Muscle of back (tissue), 11 donors: ENCODE measurements around the gene TRAP1. TPM values are rescaled to one million over a fixed set of nuclear protein-coding genes. Genes with fewer than 3 reads are reported as not detected.
"Not testable (repeated sequence)": the region's sequence is repeated elsewhere in the genome, so short reads cannot be mapped to it uniquely, and the experiment has no call there.

Source experiments
- DNase-seq, 3 donors: peaks; one replicate each; pipeline versions ENCODE4 v3.0.0 to v3.0.0-alpha.2; 2013
- polyA plus RNA-seq, 10 donors: library from polyadenylated mRNA; unstranded; fragments of 120-200 nt; gene quantifications; one replicate each; pipeline ENCODE4 v1.2.1, GENCODE V29; 2013; ENCODE audit not compliant: insufficient read length in 10 of 10

TRAP1 gene
- polyA plus RNA-seq, 10 donors, result 75.4 to 115 (median 96.5) TPM

GRCh38 chr16:3715430-3715829 is 1.9 kb downstream of the TRAP1 start:
- DNase-seq, result no peak

DNA sequence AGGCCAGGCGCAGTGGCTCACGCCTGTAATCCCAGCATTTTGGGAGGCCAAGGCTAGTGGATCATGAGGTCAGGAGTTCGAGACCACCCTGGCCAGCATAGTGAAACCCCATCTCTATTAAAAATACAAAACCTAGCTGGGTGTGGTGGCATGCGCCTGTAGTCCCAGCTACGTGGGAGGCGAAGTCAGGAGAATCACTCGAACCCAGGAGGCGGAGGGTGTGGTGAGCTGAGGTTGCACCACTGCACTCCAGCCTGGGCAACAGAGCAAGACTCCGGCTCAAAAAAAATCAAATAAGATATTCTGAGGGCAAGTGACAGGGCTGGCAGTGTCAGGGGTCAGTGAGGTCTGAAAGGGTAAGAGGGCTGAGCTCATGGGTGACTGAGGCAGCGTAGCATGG is 2.9 kb downstream of the TRAP1 start:
- DNase-seq, result not testable (repeated sequence)

- DNase-seq, result no peak
Measured at GRCh38 chr16:3713587-3714242, 3.6 kb downstream of the TRAP1 start.

DNA sequence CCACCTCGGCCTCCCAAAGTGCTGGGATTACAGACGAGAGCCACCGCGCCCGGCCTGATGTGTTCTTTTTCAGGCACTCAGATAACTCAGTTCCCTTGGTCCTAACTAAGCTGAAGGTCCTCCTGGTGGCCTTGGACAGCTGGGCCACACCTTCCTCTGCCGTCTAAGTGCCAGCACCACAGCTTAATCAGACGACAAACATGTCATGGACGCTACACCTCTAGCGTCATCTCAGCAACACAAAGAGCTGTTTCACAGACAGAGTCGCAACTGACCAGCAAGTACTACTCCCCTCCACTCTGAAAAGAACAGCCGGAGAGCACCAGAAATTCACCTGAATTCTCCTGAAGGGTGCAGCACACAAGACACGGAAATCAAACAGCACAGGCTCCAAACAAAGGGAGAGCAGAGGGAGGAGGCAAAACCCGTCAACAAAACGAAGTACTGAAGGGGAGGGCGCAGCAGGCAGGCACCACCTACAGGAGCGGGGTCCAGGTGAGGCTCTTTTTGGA is 4.4 kb downstream of the TRAP1 start:
- DNase-seq, result no peak

GRCh38 chr16:3706253-3707012 is 10.9 kb downstream of the TRAP1 start:
- no peak for DNase-seq

GRCh38 chr16:3702082-3702481 is 15.2 kb downstream of the TRAP1 start:
- DNase-seq, result no peak

DNA sequence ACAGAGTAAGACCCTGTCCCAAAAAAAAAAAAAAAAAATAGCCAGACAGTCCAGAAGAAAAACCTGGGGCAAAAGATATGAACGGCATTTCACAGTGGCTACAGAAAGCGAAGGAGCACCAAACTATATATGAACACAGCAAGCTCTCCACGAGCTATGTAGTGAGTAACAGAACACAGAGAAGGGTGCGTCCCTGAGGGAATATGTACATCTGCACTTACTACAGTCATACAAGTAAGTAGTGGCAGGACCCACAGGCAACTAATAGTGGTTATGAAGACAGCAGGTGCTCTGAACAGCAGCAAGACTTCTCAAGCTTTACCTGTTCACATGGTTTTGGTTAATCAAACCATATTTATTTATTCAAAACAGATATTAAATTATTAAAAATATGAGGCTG is 15.8 kb downstream of the TRAP1 start:
- DNase-seq, result no peak

- peak in 2 of 3 donors; percentile 42 to 80 for DNase-seq
Measured at GRCh38 chr16:3698941-3699340, 18.4 kb downstream of the TRAP1 start.

DNA sequence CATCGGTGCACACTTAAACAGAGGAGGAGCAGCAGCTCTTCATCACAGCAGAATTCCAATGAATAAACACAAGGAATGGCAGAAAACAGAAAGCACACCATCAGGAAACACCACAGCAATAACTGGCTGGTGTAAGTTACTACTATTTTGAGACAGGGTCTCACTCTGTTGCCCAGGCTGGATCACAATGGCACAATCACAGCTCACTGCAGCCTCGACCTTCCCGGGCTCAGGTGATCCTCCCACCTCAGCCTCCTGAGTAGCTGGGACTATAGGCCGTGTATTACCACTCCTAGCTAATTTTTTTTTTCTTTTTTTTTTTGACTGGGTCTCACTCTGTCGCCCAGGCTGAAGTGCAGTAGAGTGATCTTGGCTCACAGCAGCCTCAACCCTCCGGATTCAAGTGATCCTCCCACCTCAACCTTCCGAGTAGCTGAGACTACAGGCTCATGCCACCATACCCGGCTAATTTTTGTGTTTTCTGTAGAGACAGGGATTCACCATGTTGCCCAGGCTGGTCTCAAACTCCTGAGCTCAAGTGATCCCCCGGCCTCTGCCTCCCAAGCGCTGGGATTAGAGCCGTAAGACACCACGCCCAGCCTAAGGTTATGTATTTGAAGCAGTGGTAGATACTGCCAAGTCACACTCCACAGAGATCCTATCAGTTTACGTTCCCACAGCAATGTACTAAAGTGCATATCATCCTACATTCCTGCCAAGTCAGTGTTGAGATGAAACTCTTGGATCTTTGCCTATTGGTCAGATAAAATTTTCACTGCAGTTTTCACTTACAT is 20.7 kb downstream of the TRAP1 start:
- peak; percentile 63 to 78 (median 74) for DNase-seq

- no peak for DNase-seq
Measured at GRCh38 chr16:3695610-3696369, 21.5 kb downstream of the TRAP1 start.

DNA sequence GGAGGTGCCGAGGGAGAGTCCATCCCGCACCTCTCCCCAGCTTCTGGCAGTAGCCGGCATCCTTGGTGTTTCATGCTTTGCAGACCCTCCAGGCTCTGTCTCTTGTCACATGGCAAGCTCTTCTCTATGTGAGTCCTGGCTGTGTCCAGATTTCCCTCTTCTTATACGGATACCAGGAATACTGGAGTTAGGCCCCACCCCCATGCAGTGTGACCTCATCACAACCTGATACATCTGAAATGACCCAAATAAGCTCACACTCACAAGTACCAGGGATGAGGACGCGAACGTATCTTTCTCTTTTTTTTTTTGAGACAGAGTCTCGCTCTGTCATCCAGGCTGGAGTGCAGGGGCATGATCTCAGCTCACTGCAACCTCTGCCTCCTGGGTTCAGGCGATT is 23.3 kb downstream of the TRAP1 start:
- no peak for DNase-seq

GRCh38 chr16:3691761-3692160 is 25.6 kb downstream of the TRAP1 start:
- peak; percentile 7 to 71 (median 36) for DNase-seq

DNA sequence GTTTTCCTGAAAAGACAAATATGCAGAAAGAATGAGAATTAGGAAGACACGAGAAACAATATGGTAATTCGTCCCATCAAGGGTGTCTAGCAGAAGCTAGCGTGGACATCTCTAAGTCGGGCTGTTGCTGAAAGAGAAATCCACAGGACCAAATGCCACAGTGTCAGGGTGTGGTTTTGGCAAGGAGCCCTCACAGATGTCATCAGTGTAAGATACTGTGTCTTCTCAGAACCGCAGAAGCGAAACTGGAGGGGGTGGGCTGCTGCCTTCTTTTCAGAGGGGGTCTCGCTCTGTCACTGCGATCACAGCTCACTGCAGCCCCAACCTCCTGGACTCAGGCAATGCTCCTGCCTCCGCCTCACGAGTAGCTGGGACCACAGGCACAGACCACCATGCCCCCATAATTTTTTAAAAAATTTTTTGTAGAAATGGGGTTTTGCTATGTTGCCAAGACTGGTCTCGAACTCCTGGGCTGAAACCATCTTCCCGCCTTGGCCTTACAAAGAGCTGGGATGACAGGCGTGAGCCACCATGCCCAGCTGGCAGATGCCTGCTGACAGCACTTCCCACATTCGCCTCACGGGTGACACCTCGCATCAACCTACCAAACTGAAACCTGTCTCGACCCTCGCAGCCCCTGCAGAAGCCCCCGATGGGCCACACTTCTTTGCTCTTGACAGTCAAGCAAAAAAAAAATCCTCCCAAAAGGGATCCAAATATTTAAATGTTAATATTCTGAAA is 26.2 kb downstream of the TRAP1 start:
- DNase-seq, result peak in 2 of 3 donors; percentile 62 to 64

DNA sequence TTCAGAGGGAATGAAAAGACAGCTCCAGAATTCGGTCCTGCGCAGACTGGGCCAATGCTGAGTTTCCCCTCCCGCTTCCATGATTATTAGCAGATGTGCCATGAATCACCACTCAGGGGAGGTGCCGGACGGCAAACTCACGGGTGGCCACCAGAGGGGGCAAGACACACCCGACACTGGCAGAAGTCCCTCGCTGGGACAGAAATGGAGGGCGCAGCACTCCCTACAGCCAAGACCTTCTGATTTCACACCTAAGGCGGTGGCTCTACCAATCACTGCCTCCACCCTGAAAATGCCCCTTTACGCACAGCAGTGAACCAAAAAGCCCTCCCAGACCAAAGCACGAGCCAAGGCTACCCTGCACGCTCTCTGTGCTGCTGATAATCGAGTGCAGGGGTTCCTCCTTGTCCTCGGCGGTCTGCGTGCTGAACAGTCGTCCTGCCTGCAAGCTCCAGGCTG is 26.8 kb downstream of the TRAP1 start:
- peak; percentile 94 to 97 (median 94) for DNase-seq

DNA sequence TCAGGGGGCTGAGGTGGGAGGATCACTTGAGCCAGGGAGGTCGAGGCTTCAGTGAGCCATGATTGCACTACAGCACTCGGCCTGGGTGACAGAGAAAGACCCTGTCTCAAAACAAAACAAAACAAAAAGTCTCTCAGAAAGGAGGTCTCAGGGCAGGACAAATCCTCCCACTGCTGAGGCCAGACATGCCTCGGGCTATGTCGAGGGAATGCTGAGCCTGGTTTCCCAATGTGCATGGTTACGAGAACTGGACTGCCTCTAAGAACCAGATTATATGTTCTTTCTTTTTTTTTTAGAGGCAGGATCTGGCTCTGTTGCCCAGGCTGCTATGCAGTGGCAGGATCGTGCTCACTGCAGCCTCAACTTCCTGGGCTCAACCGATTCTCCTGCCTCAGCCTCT is 27.6 kb downstream of the TRAP1 start:
- DNase-seq, result no peak

DNA sequence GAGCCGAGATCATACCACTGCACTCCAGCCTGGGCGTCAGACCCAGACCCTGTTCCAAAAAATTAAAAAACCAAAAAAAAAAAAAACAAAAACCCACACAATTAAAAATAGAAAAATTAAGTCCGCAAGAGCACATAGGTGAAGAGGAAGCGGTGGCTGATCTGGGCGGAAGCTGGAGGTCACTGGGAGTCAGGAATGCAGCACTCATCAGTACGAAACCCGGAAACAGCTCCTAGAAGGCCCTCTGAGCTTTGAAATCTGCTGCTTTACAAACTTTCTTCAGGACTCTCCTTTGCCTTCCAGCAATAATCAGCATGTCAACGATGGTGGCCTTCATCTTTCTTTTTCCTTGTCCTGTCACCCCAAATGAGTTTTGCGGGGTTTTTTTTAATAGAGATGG is 29.5 kb downstream of the TRAP1 start:
- no peak for DNase-seq

DNA sequence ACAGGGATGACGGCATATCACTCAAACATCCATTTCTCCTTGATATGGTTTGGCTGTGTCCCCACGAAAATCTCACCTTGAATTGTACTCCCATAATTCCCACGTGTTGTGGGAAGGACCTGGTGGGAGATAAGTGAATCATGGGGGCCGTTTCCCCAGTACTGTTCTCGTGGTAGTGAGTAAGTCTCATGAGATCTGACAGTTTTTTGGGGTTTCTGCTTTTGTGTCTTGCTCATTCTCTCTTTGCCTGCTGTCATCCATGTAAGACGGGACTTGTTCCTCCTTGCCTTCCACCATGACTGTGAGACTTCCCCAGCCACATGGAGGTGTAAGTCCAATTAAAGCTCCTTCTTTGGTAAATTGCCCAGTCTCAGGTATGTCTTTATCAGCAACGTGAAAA is 30.3 kb downstream of the TRAP1 start:
- DNase-seq, result no peak

DNA sequence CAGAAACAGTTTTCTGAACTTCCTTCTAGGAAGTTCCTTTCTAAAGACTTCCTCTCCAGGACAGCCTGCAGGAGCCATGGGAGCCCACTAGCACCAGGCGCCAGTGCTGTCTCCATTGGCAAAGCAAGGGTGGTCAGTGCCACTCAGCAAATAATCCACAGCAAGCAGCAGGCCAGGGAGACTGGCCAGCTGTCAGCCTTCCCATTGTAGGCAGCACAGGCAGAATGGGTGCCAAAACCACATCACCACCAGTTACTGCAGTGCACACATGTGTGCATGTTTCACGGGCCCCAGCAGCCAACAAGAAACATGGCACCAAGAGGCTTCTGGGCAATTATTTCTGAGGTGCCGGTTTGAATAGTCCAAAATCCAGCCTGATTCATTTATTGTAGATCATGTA is 36.1 kb downstream of the TRAP1 start:
- DNase-seq, result peak; percentile 24 to 47 (median 46)

- no peak for DNase-seq
Measured at GRCh38 chr16:3677994-3678393, 39.3 kb downstream of the TRAP1 start.

DNA sequence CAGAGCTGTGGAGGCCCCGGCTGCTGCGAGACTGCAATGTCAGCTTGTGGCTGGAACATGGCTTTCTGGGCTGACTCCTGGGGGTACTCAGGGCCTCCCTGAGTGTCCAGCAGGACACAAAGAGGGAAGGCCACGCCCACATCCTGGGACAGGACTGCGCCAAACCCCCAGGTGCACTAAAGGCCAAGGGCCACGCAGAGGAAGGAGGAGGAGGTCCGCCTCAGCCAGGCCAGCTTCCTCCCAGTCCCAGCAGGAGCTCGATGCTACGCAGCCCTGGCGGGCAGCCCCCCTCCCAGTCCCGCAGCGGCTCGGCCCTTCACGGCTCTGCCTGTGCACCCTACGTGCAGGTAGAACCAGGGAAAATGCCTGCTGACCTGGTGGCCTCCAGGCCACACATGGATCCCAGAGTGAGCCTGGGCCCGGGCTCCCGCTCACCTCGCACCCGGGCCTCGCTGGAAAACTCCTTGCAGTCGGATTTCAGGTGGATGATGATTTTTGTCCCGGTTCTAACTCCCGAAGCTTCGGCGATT is 41.7 kb downstream of the TRAP1 start:
- no peak for DNase-seq
